ENCODE data around the gene GDF10.

GRCh38 chr10:47322300-47323061, 22.5 kb downstream of the GDF10 start, which contains the start of gene GDF2:
- TF ChIP-seq KDM1A (CRISPR knock-in tag; IDR thresholded peaks at IDR 0.05), result no peak
- TF ChIP-seq, protein P1, sequence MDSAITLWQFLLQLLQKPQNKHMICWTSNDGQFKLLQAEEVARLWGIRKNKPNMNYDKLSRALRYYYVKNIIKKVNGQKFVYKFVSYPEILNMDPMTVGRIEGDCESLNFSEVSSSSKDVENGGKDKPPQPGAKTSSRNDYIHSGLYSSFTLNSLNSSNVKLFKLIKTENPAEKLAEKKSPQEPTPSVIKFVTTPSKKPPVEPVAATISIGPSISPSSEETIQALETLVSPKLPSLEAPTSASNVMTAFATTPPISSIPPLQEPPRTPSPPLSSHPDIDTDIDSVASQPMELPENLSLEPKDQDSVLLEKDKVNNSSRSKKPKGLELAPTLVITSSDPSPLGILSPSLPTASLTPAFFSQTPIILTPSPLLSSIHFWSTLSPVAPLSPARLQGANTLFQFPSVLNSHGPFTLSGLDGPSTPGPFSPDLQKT (CRISPR knock-in tag; IDR thresholded peaks at IDR 0.05; ENCODE audit: borderline replicate concordance), result no peak
- TF ChIP-seq CTCF (CRISPR knock-in tag; IDR thresholded peaks at IDR 0.05), result no peak
- TF ChIP-seq RBM39 (IDR thresholded peaks at IDR 0.05; ENCODE audit: low read depth, low read length, poor library complexity, severe bottlenecking), result no peak

Data from HepG2 (cell line).